Skeletal muscle satellite cell (primary cell): Measurements from ENCODE around the gene GRM8.

Source experiments
- H3K27me3 ChIP-seq: 2 replicates; pipeline ENCODE4 v1.7.0; 2013; ENCODE audit warnings: low read length; ENCODE audit not compliant: control insufficient read depth, insufficient read depth
- H3K36me3 ChIP-seq: 2 replicates; pipeline ENCODE4 v1.7.0; 2013; ENCODE audit warnings: mild to moderate bottlenecking, control low read depth, low read length; ENCODE audit not compliant: insufficient read depth
- H3K4me1 ChIP-seq: 2 replicates; pipeline ENCODE4 v1.7.0; 2013; ENCODE audit warnings: low read length; ENCODE audit not compliant: control insufficient read depth, insufficient read depth
- H3K4me2 ChIP-seq: 2 replicates; pipeline ENCODE4 v1.7.0; 2013; ENCODE audit warnings: mild to moderate bottlenecking, low read length
- H3K4me3 ChIP-seq: 2 replicates; pipeline ENCODE4 v1.7.0; 2013; ENCODE audit warnings: low read length
- H3K9ac ChIP-seq: 2 replicates; pipeline ENCODE4 v1.7.0; 2013; ENCODE audit warnings: mild to moderate bottlenecking, low read depth, low read length, moderate library complexity
- H3K9me3 ChIP-seq: replicated peaks from 2 replicates; pipeline ENCODE4 v1.7.0; 2013; ENCODE audit warnings: mild to moderate bottlenecking, control low read depth, low read length

Gene GRM8

GRCh38 chr7:127189074-127189473 is 63.7 kb downstream of the GRM8 start:
- no peak overlapping the region for H3K4me3 ChIP-seq
- H3K4me1 ChIP-seq: no peaks in the 10 kb centered on the region
- no peaks in the 10 kb centered on the region for H3K27me3 ChIP-seq

GRCh38 chr7:127187740-127188139 is 65.0 kb downstream of the GRM8 start:
- Histone ChIP-seq H3K4me3 (no peak overlapping the region), H3K4me2 (no peak overlapping the region)

More at GRCh38 chr7:127189074-127189473, 63.7 kb downstream of the GRM8 start:
- no peaks in the 10 kb centered on the region for H3K9me3 ChIP-seq
- H3K9ac ChIP-seq: no peak overlapping the region
- H3K4me2 ChIP-seq: no peak overlapping the region
- H3K36me3 ChIP-seq: no peaks in the 10 kb centered on the region

GRCh38 chr7:127186686-127187085 is 66.1 kb downstream of the GRM8 start:
- Histone ChIP-seq H3K4me2 (no peak overlapping the region), H3K4me3 (no peak overlapping the region), H3K27me3 (no peaks in the 10 kb centered on the region), H3K9ac (no peak overlapping the region), H3K36me3 (no peaks in the 10 kb centered on the region), H3K9me3 (no peaks in the 10 kb centered on the region), H3K4me1 (no peaks in the 10 kb centered on the region)

More at GRCh38 chr7:127187740-127188139, 65.0 kb downstream of the GRM8 start:
- H3K9ac ChIP-seq: no peak overlapping the region
- H3K4me1 ChIP-seq: no peaks in the 10 kb centered on the region
- H3K36me3 ChIP-seq: no peaks in the 10 kb centered on the region
- H3K27me3 ChIP-seq: no peaks in the 10 kb centered on the region
- no peaks in the 10 kb centered on the region for H3K9me3 ChIP-seq

GRCh38 chr7:127177156-127177555 is 75.6 kb downstream of the GRM8 start:
- Histone ChIP-seq H3K9ac (no peak overlapping the region), H3K27me3 (no peaks in the 10 kb centered on the region), H3K4me1 (no peaks in the 10 kb centered on the region), H3K4me3 (no peak overlapping the region), H3K36me3 (no peaks in the 10 kb centered on the region), H3K4me2 (no peak overlapping the region), H3K9me3 (no peaks in the 10 kb centered on the region)

- no peaks in the 10 kb centered on the region for H3K4me1 ChIP-seq
- H3K4me3 ChIP-seq: no peak overlapping the region
- H3K27me3 ChIP-seq: no peaks in the 10 kb centered on the region
- no peaks in the 10 kb centered on the region for H3K9me3 ChIP-seq
- no peak overlapping the region for H3K9ac ChIP-seq
- no peaks in the 10 kb centered on the region for H3K36me3 ChIP-seq
- H3K4me2 ChIP-seq: no peak overlapping the region
Observed at GRCh38 chr7:127162366-127162765, 90.4 kb downstream of the GRM8 start.

GRCh38 chr7:127158659-127159058 is 94.1 kb downstream of the GRM8 start:
- Histone ChIP-seq H3K9me3 (no peaks in the 10 kb centered on the region), H3K4me1 (no peaks in the 10 kb centered on the region), H3K27me3 (no peaks in the 10 kb centered on the region), H3K4me3 (no peak overlapping the region), H3K36me3 (no peaks in the 10 kb centered on the region), H3K9ac (no peak overlapping the region), H3K4me2 (no peak overlapping the region)

GRCh38 chr7:127154958-127155357 is 97.8 kb downstream of the GRM8 start:
- H3K9ac ChIP-seq: no peak overlapping the region
- no peaks in the 10 kb centered on the region for H3K4me1 ChIP-seq
- no peak overlapping the region for H3K4me2 ChIP-seq
- no peak overlapping the region for H3K4me3 ChIP-seq
- no peaks in the 10 kb centered on the region for H3K27me3 ChIP-seq
- no peaks in the 10 kb centered on the region for H3K9me3 ChIP-seq
- H3K36me3 ChIP-seq: no peaks in the 10 kb centered on the region

GRCh38 chr7:127154101-127154500 is 98.6 kb downstream of the GRM8 start:
- Histone ChIP-seq H3K4me2 (no peak overlapping the region), H3K4me3 (no peak overlapping the region), H3K36me3 (no peaks in the 10 kb centered on the region), H3K27me3 (no peaks in the 10 kb centered on the region), H3K9me3 (no peaks in the 10 kb centered on the region), H3K9ac (no peak overlapping the region), H3K4me1 (no peaks in the 10 kb centered on the region)

GRCh38 chr7:127153315-127153714 is 99.4 kb downstream of the GRM8 start:
- Histone ChIP-seq H3K4me3 (no peak overlapping the region), H3K9ac (no peak overlapping the region), H3K9me3 (no peaks in the 10 kb centered on the region), H3K27me3 (no peaks in the 10 kb centered on the region), H3K4me2 (no peak overlapping the region), H3K36me3 (no peaks in the 10 kb centered on the region), H3K4me1 (no peaks in the 10 kb centered on the region)

GRCh38 chr7:127152423-127152822 is 100.3 kb downstream of the GRM8 start:
- H3K4me3 ChIP-seq: no peak overlapping the region
- no peak overlapping the region for H3K4me2 ChIP-seq
- no peaks in the 10 kb centered on the region for H3K36me3 ChIP-seq
- no peaks in the 10 kb centered on the region for H3K27me3 ChIP-seq
- no peaks in the 10 kb centered on the region for H3K4me1 ChIP-seq
- no peak overlapping the region for H3K9ac ChIP-seq
- no peaks in the 10 kb centered on the region for H3K9me3 ChIP-seq

- Histone ChIP-seq H3K9ac (no peak overlapping the region), H3K36me3 (no peaks in the 10 kb centered on the region), H3K4me2 (no peak overlapping the region), H3K4me3 (no peak overlapping the region), H3K27me3 (no peaks in the 10 kb centered on the region), H3K4me1 (no peaks in the 10 kb centered on the region), H3K9me3 (no peaks in the 10 kb centered on the region)
Observed at GRCh38 chr7:127151379-127151778, 101.4 kb downstream of the GRM8 start.

- H3K4me3 ChIP-seq: no peak overlapping the region
- H3K36me3 ChIP-seq: no peaks in the 10 kb centered on the region
- H3K9ac ChIP-seq: no peak overlapping the region
- no peaks in the 10 kb centered on the region for H3K27me3 ChIP-seq
- no peak overlapping the region for H3K4me2 ChIP-seq
- no peaks in the 10 kb centered on the region for H3K9me3 ChIP-seq
- no peaks in the 10 kb centered on the region for H3K4me1 ChIP-seq
Observed at GRCh38 chr7:127150543-127150942, 102.2 kb downstream of the GRM8 start.
